HepG2 (cell line): ENCODE results near the gene ARPC1A. TPM values are rescaled to one million over a fixed set of nuclear protein-coding genes. Genes with fewer than 3 reads are reported as not detected.

Experiments used
- KLF11 ChIP-seq: IDR thresholded peaks from 2 replicates; pipeline ENCODE4 v1.6.1; 2016; ENCODE audit warnings: missing compliant biosample characterization
- MLLT10 ChIP-seq: sonication (generic); formaldehyde crosslinking; IDR thresholded peaks from 2 replicates; pipeline ENCODE4 v1.4.0; 2020; ENCODE audit warnings: missing genetic modification reagents
- PHF5A ChIP-seq: IDR thresholded peaks from one replicate; pipeline ENCODE4 v1.6.1; 2018; ENCODE audit warnings: low read depth, missing genetic modification reagents; ENCODE audit not compliant: unreplicated experiment
- PLRG1 ChIP-seq: fragments of 450-650 bp; conservative IDR thresholded peaks from 2 replicates; pipeline ENCODE4 v1.6.1; 2016
- TAF15 ChIP-seq: fragments of 200-400 bp; formaldehyde crosslinking; IDR thresholded peaks from one replicate; pipeline ENCODE4 v1.6.1; 2018; ENCODE audit warnings: mild to moderate bottlenecking, low read depth, low read length; ENCODE audit not compliant: poor library complexity, severe bottlenecking
- polyA plus RNA-seq, 8 experiments: library from polyadenylated mRNA; depleted of rRNA in 3 of 8; stranded (reverse) in 7 of 8; unstranded in 1 of 8; fragments of >200 nt; fragmentation: Illumina TruSeq in 4 of 8; extraction: Trizol in 4 of 8; gene quantifications; 2 replicates each; pipeline versions ENCODE4 v1.2.1 to v1.2.3, GENCODE V29; 2011 to 2016; ENCODE audit warnings: low read depth in 4 of 8, missing spikeins in 1 of 8, mixed read lengths in 1 of 8; ENCODE audit not compliant: insufficient read depth in 1 of 8
- total RNA-seq, 5 experiments: library from RNA; depleted of rRNA; stranded (reverse); fragments of >200 nt; fragmentation: Illumina TruSeq; extraction: Trizol; gene quantifications; 2 replicates each; pipeline ENCODE4 v1.2.3, GENCODE V29; 2016; ENCODE audit warnings: low read depth in 1 of 5
- TF ChIP-seq, protein P1 (sequence below): sonication (generic); formaldehyde crosslinking; IDR thresholded peaks from 2 replicates; pipeline ENCODE4 v1.4.0; 2020; ENCODE audit warnings: missing genetic modification reagents, borderline replicate concordance
- TF ChIP-seq, protein P2 (sequence below): sonication (generic); formaldehyde crosslinking; IDR thresholded peaks from 2 replicates; pipeline ENCODE4 v1.8.0; 2022; ENCODE audit warnings: mild to moderate bottlenecking, missing genetic modification reagents
- TF ChIP-seq, protein P3 (sequence below): fragments of 450-650 bp; IDR thresholded peaks from 2 replicates; pipeline ENCODE4 v1.6.1; 2017

The ARPC1A gene
- total and polyA plus RNA-seq, 2 of the 13 experiments (the other 11 are each of a cell fraction or from before 2014, with no cell fraction given), result 44.3 to 88.5 TPM

GRCh38 chr7:99384523-99384922 lies 58.8 kb downstream of the ARPC1A start (continued):
- TF ChIP-seq, protein P1, sequence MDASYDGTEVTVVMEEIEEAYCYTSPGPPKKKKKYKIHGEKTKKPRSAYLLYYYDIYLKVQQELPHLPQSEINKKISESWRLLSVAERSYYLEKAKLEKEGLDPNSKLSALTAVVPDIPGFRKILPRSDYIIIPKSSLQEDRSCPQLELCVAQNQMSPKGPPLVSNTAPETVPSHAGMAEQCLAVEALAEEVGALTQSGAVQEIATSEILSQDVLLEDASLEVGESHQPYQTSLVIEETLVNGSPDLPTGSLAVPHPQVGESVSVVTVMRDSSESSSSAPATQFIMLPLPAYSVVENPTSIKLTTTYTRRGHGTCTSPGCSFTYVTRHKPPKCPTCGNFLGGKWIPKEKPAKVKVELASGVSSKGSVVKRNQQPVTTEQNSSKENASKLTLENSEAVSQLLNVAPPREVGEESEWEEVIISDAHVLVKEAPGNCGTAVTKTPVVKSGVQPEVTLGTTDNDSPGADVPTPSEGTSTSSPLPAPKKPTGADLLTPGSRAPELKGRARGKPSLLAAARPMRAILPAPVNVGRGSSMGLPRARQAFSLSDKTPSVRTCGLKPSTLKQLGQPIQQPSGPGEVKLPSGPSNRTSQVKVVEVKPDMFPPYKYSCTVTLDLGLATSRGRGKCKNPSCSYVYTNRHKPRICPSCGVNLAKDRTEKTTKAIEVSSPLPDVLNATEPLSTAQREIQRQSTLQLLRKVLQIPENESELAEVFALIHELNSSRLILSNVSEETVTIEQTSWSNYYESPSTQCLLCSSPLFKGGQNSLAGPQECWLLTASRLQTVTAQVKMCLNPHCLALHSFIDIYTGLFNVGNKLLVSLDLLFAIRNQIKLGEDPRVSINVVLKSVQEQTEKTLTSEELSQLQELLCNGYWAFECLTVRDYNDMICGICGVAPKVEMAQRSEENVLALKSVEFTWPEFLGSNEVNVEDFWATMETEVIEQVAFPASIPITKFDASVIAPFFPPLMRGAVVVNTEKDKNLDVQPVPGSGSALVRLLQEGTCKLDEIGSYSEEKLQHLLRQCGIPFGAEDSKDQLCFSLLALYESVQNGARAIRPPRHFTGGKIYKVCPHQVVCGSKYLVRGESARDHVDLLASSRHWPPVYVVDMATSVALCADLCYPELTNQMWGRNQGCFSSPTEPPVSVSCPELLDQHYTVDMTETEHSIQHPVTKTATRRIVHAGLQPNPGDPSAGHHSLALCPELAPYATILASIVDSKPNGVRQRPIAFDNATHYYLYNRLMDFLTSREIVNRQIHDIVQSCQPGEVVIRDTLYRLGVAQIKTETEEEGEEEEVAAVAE (CRISPR knock-in tag), result no peak
- TF ChIP-seq PHF5A (CRISPR knock-in tag), result no peak
- TF ChIP-seq MLLT10 (CRISPR knock-in tag), result no peak
- TF ChIP-seq, protein P2, sequence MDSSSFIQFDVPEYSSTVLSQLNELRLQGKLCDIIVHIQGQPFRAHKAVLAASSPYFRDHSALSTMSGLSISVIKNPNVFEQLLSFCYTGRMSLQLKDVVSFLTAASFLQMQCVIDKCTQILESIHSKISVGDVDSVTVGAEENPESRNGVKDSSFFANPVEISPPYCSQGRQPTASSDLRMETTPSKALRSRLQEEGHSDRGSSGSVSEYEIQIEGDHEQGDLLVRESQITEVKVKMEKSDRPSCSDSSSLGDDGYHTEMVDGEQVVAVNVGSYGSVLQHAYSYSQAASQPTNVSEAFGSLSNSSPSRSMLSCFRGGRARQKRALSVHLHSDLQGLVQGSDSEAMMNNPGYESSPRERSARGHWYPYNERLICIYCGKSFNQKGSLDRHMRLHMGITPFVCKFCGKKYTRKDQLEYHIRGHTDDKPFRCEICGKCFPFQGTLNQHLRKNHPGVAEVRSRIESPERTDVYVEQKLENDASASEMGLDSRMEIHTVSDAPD (CRISPR knock-in tag), result no peak
- TF ChIP-seq, protein P3, sequence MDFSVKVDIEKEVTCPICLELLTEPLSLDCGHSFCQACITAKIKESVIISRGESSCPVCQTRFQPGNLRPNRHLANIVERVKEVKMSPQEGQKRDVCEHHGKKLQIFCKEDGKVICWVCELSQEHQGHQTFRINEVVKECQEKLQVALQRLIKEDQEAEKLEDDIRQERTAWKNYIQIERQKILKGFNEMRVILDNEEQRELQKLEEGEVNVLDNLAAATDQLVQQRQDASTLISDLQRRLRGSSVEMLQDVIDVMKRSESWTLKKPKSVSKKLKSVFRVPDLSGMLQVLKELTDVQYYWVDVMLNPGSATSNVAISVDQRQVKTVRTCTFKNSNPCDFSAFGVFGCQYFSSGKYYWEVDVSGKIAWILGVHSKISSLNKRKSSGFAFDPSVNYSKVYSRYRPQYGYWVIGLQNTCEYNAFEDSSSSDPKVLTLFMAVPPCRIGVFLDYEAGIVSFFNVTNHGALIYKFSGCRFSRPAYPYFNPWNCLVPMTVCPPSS, result no peak
- no peak for TF ChIP-seq KLF11
- no peak for TF ChIP-seq PLRG1
- no peak for TF ChIP-seq TAF15
- TF ChIP-seq, all 625 proteins: peak for 0
